ENCODE measurements around the gene LPIN1.

The LPIN1 gene

GRCh38 chr2:11786191-11786590, 39.8 kb downstream of the LPIN1 start:
- no peak for DNase-seq

GRCh38 chr2:11786592-11786991, 40.2 kb downstream of the LPIN1 start:
- DNase-seq = no peak

- DNase-seq = no peak
These were observed 41.6 kb downstream of the LPIN1 start for GRCh38 chr2:11787991-11788390.

- DNase-seq = no peak
These were observed 42.2 kb downstream of the LPIN1 start for GRCh38 chr2:11788461-11789124.

GRCh38 chr2:11789243-11789642, 42.8 kb downstream of the LPIN1 start:
- DNase-seq = no peak

DNA sequence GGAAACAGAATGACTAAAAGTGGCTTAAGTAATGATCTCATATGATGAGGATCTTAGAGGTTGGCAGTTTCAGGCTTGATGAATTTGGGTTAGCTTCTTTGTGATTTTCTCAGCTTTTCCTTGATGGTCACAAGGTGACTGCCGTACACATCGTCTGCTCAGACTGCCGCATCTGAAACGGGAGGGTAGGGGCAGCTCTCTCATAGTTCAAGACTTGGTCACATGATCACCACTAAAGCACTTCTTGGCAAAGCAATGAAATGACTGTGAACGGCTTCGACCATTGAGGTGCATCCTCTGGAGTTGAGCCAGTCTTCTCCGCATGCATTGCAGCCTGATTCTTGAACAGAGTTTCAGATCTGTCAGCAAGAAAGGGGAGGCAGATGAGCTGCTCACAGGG, 43.8 kb downstream of the LPIN1 start:
- no peak for DNase-seq

DNA sequence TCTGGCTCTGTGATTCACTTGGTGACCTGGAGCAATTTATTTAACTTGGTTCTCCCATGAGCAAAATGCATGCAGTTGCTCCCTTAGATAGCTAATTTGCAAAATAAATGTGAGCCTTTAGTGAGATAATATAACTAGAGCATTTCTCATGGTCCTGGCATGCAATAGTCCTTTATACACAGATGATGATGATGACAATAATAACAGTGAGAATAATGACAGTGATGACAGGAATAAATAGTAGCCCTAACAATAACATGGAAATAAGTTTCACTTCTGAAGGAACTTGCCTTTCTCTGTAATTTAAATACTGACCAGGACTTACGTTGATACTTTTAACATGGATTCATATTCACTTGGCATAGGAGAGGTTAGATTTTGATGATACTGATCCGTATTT, 49.2 kb downstream of the LPIN1 start:
- DNase-seq = no peak

DNA sequence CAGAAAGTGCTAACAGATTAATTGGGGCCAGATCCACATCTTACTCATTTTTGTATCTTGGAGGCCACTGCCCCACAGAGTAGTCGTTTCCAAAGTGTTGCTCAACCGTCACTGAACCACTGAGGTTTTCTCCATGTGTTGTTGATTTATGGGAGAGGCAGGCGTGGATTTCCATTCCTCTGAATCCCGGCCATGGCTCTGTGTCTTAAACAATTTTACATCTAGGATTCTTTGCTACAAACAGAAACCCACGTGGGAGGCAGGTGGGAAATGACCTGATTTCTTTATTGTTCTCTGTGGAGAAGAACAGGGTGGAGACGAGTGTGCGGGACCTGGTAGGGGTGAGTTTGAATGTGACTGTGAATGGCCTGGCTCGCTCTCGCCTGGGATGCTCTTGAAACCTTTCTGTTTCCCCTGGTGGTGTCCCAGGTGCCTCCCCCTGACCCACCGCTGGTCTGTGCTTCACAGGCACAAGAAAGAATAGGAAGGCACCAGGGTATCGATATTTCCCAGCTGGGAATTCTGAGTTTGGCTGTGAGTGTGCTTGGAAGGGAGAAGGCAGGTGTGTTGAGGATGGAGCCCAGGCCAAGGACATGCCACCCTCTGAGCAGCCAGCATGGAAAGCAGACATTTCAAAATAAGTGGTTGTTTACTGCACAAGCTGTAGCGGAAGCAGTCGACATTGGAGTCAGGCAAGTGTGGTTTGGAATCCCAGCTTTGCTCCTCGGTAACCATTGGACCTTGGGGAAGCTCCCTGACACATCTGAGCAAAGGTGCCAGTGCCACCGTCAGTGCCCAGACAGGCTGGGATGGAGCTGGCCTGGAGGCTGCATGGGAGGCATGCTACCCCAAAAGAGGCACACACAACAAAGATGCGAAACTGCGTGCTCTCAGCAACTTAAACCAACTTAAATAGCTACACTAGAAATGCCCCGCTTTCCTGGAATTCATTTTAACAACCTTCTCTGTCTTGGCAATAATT, 50.0 kb downstream of the LPIN1 start:
- no peak for DNase-seq

DNA sequence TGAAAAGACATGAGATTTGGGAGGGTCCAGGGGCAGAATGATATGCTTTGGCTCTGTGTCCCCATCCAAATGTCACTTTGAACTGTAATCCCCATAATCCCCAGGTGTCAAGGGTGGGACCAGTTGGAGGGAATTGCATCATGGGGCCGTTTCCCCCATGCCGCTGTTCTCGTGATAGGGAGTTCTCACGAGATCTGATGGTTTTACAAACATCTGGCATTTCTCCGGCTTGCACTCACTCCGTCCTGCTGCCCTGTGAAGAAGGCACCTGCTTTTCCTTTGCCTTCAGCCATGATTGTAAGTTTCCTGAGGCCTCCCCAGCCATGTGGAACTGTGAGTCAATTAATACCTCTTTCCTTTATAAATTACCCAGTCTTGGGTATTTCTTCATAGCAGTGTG, 51.4 kb downstream of the LPIN1 start:
- no peak for DNase-seq

- no peak for DNase-seq
These were observed 52.4 kb downstream of the LPIN1 start for GRCh38 chr2:11798701-11799435.

- no peak for DNase-seq
These were observed 53.4 kb downstream of the LPIN1 start for GRCh38 chr2:11799826-11800225.

DNA sequence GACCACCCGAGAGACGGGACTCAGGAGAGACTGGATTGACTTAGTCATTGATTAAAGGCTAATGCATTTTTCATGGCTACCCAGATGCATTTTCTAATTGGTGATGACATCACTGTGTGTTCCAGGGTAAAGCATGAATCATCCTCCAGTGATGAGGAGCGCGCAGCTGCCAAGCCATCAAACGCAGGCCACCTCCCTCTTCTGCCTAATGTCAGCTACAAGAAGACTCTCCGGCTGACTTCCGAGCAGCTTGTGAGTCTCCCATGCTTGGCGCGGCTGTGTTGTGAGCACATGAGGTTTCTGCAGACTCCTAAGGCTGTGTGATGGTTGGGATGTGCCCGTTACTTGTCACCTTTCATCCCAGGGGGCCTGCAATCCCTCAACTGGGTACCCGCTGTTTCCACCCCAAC, 56.4 kb downstream of the LPIN1 start:
- no peak for DNase-seq

- no peak for DNase-seq
These were observed 58.6 kb downstream of the LPIN1 start for GRCh38 chr2:11805024-11805423.

DNA sequence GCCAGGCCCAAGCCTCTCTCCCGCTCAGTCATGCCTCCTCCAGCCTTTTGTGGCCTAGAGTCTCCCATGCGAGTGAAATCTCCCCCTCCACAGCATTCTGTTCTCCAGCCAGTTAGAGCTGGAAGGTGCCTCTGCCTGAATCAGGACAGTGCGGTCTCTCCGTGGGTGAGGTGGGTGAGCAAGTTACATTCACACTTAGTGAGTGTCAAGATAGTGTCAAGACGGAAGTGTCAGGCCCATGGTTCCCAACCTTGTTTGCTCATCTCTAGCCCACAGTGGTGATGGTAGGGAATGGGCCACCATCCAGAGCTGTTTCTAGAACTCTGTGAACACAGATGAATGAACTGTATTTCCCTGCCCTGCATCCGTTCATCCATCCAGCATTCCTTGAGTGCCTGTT, 59.5 kb downstream of the LPIN1 start:
- DNase-seq = no peak

DNA sequence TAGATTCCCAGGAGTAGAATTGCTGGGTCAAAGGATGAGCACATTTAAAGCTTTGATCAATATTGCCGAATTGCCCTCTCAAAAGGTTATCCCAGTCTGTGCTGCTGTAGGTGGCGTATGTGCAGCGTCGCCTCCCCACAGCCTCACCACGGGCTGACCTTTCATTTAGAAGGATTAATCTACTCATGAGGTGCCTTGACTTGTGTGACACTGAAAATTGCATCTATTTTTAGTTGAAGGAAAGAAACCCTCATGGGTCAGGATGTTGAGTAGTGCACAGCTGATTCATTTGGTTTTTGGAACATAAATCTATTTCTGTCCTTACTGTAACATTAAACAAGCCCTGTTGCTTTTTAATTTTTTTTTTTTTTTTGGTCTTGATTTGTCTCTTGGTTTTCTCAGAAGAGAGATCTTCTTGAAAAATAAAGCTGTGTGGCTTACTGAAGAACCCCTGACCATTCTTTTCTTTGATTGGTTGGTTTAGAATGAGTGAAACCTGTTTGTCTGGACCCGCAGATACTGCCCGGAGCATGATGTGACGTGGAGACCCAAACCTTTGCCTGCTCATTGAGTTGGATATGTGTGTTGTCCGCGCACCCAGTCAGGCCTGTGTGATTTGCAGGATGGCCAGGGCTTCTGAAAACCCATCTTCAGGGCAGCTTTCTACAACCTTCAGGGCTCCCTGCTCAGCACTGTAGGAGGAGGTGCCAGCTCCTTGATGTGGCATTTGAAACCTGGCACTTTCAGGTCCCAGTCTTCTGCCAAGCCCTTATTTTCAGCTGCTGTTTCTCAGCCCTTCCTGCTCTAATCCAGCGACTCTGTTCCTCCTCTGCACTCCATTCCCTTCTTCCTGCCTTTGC, 61.0 kb downstream of the LPIN1 start:
- DNase-seq = no peak

- DNase-seq = no peak
These were observed 61.6 kb downstream of the LPIN1 start for GRCh38 chr2:11808016-11808400.

GRCh38 chr2:11809586-11810236, 63.3 kb downstream of the LPIN1 start:
- no peak for DNase-seq

DNA sequence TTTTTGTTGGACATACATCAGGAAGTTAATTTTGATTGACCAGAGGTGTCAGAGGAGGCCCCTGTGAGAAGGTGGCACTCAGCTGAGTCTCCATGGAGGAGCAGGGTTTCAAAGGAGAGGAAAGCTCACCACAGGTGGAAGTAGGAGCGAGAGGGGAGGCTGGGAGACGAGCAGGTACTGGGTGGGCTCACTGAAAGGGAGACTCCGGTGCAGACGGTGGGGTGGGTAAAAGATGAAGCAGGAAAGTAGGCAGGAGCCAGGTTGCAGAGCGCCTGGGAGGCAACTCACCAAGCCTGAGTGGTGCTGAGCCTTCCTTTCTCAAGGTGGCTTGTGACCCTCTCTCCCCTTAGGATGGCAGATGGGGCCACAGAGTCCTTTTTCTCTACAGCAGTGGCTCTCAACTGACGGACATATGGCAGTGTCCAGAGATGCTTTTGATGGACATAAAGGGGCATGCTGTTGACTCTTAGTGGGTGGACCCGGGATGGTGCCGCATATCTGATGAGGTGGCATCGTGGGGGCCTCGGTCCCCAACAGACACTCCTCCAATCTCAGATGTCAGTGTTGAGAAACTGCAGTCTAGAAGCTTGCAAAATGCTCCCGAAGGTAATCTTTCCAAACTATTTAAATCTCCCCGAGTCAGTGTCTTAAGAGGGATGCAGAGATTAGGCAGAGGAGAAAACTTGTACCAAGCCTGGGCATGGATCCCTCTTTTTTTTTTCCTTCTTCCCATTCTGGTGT, 64.0 kb downstream of the LPIN1 start:
- DNase-seq = no peak

GRCh38 chr2:11811036-11811654, 64.7 kb downstream of the LPIN1 start:
- DNase-seq = no peak

DNA sequence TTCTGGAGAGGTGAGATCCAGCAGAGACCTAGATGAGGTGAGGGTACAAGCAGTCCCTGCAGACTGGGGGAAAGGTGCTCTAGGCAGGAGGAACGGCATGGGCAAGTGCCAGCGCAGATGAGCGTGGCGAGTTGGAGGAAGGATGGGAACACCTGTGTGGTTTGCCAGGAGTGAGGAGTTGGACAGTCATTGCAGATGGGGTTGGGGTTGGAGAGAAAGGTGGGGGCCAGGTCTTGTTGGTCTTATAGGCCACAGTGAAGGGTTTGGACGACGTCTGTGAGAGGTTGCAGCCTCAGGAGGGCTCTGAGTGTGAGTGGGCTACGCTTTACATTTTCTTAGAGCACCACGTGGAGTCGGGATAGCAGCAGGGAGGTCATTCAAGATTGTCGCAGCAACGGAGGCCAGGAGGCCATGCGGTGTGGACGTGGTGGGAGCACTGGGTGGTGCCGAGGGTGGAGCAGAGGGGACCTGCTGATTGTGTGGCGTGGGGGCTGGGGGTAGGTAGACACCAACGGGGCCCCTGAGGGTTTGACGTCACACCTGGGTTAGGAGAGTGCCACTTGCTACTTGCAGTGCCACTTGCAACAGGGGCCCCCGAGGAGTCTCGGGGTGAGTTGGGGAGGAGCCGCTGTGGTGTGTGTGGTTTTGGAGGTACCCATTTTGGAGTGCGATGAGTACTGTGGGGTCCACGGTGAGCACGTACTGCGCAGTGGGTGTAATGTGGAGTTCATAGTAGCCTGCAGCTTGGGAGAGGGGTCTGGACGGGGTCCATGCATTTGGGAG, 66.2 kb downstream of the LPIN1 start:
- no peak for DNase-seq
